ENCODE data around the gene CD248. TPM values are rescaled to one million over a fixed set of nuclear protein-coding genes. Genes with fewer than 3 reads are reported as not detected.

The CD248 gene
- total and polyA plus RNA-seq, 2 donors (not counting 1 experiment from before 2014, with no cell fraction given): 0.40 to 0.96 TPM

DNA sequence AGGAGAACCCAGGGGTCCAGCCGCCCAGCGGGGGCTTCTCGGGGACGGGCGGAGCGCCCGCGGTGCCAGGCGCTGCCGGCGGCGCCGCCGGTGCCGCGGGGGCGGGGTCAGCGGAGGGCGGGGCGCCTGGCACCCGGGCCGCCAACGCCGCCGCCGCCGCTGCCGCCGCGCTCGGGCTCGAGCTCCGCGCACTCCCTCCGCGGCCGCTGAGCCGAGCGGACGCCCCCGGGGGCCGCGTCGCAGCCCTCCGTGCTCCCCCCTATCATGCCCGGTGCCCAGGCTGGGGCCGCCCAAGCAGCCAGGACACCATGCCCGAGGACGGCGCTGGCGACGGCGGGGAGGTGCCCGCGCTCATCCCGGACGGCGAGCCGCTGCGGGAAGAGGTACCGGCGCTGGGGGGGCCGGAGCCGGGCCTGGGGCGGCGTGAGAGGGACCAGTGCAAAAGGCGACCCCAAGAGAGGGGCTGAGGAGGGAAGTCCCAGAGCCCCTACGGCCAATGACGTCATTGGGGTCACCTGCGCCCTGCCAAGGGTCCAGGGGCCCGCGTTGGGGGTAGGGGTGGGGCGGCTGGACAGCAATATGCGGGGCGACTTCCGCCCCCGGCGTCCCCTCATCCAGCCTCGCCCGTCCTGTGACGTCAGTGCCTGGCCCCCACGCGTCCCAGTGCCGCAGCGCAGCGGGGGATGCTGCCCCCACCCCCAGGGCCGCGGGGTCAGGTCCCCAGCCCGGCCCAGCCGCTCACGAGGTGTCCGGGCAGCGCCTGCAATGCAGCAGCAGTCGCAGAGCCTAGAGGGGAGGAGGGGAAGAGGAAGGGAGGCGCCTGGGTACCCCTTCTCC lies 24.9 kb downstream of the CD248 start, which contains the start of gene TMEM151A:
Gene TMEM151A (plus strand): TSS at position 189 of the 837 bp plus-strand sequence. CDS start 120 bp downstream, at position 309.
- H3K9me3 Mint-ChIP-seq (ENCODE audit: insufficient read depth): no peaks in the 10 kb centered on the region
- no peaks in the 10 kb centered on the region for H3K36me3 ChIP-seq (replicated peaks in 1 of 2; ENCODE audit: control extremely low read depth in 1 of 2, control insufficient read depth in 1 of 2, extremely low read depth in 1 of 2, insufficient read depth in 2 of 2, low read length in 1 of 2)
- H3K4me3 ChIP-seq (ENCODE audit: control extremely low read depth in 1 of 5, extremely low read depth in 1 of 5, insufficient read depth in 1 of 5, low read depth in 2 of 5, low read length in 4 of 5): peak within 1 kb of the TSS in 3 of 5 experiments; percentile 50 to 55 (median 53)
- H3K27ac ChIP-seq (ENCODE audit: low read length in 2 of 2): no peak within 1 kb of the TSS
- H3K27me3 Mint-ChIP-seq: peaks cover 18% of the 10 kb centered on the region
- peaks cover 2 to 33% (median 15%) of the 10 kb centered on the region in 4 experiments for H3K27me3 ChIP-seq (replicated peaks in 1 of 4; ENCODE audit: control extremely low read depth in 1 of 4, control insufficient read depth in 3 of 4, insufficient read depth in 4 of 4, low read length in 3 of 4)
- H3K4me1 ChIP-seq (ENCODE audit: control insufficient read depth in 2 of 2, insufficient read depth in 2 of 2, low read length in 2 of 2): peaks cover 34 to 39% of the 10 kb centered on the region in 2 donors
- peak within 1 kb of the TSS; percentile 96 for H3K4me2 ChIP-seq (replicated peaks; ENCODE audit: low read depth, low read length, poor library complexity, severe bottlenecking)
- peaks cover 34% of the 10 kb centered on the region for H3K4me1 Mint-ChIP-seq
- peak within 1 kb of the TSS; percentile 58 for H3K9ac ChIP-seq (ENCODE audit: low read length)
- intact Hi-C loops (cut with micrococcal nuclease): no loop called here
- ChIA-PET CTCF (interaction anchor here (1.2 to 1.5 kb wide), 4 partner anchors 9 to 94 kb away, joined by 4 to 5 read pairs (median 4); no protein-coding TSS in a partner anchor), POLR2A (no interaction called here)
- H3K9me3 ChIP-seq (ENCODE audit: control extremely low read depth in 1 of 3, control insufficient read depth in 2 of 3, insufficient read depth in 1 of 3, low read length in 2 of 3): peaks cover 0 to 4% (median 0%) of the 10 kb centered on the region in 3 donors
- peak within 1 kb of the TSS; percentile 71 for H2AFZ ChIP-seq (ENCODE audit: insufficient read depth, low read depth, low read length, poor library complexity, severe bottlenecking)
- peaks cover 12% of the 10 kb centered on the region for H4K20me1 ChIP-seq (ENCODE audit: control insufficient read depth, insufficient read depth, low read length, poor library complexity, severe bottlenecking)
- H3K27ac Mint-ChIP-seq: no peak within 1 kb of the TSS
- peaks cover 19% of the 10 kb centered on the region for H3K79me2 ChIP-seq (ENCODE audit: control insufficient read depth, insufficient read depth, low read length)
- peak within 1 kb of the TSS; percentile 95 for H3K4me3 Mint-ChIP-seq
- DNase-seq (peak; percentile 62), ATAC-seq (ENCODE audit: low read depth) (no peak)
- no peak for TF ChIP-seq EZH2 (IDR thresholded peaks at IDR 0.05; ENCODE audit: borderline replicate concordance, insufficient read depth, low read depth, low read length, poor library complexity, severe bottlenecking)
- TF ChIP-seq, protein P1, sequence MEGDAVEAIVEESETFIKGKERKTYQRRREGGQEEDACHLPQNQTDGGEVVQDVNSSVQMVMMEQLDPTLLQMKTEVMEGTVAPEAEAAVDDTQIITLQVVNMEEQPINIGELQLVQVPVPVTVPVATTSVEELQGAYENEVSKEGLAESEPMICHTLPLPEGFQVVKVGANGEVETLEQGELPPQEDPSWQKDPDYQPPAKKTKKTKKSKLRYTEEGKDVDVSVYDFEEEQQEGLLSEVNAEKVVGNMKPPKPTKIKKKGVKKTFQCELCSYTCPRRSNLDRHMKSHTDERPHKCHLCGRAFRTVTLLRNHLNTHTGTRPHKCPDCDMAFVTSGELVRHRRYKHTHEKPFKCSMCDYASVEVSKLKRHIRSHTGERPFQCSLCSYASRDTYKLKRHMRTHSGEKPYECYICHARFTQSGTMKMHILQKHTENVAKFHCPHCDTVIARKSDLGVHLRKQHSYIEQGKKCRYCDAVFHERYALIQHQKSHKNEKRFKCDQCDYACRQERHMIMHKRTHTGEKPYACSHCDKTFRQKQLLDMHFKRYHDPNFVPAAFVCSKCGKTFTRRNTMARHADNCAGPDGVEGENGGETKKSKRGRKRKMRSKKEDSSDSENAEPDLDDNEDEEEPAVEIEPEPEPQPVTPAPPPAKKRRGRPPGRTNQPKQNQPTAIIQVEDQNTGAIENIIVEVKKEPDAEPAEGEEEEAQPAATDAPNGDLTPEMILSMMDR (IDR thresholded peaks at IDR 0.05): no peak
- 3% methylated on average over 95 of the region's 95 CpGs for WGBS (ENCODE audit: insufficient coverage)
